Measurements from ENCODE around the gene HES5. TPM values are rescaled to one million over a fixed set of nuclear protein-coding genes. Genes with fewer than 3 reads are reported as not detected.

HES5 gene, protein sequence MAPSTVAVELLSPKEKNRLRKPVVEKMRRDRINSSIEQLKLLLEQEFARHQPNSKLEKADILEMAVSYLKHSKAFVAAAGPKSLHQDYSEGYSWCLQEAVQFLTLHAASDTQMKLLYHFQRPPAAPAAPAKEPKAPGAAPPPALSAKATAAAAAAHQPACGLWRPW
- total RNA-seq (2022; extraction: Qiagen RNA extraction) = not detected in 5 replicates

DNA sequence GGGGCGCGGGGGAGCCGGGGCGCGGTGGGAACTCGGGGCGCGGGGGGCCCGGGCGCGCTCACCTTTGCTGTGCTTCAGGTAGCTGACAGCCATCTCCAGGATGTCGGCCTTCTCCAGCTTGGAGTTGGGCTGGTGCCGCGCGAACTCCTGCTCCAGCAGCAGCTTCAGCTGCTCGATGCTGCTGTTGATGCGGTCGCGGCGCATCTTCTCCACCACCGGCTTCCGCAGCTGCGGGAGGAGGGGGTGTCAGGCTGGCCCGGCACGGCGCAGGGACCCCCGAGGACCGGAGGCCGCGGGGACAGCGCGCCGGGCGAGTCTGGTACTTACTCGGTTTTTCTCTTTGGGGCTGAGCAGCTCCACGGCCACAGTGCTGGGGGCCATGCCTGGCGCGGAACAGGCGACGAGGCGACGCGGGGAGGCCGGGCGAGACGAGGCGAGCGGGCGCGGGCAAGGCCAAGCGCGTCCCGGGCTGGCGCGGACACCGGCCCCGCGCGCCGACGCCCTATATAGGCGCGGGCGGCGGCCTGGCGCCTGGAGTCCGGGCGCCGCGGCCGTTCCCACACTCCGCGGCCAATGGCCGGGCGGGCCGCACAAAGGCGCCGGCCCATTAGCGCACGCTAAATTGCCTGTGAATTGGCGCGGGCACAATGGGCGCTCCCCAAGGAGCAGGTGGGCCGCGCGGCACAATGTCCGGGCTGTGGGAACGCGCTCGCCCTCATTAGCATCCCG, at the start of gene HES5:
HES5 (minus strand) TSS at position 480 of the 729 bp plus-strand sequence; CDS start at position 381, 99 bp downstream.

DNA sequence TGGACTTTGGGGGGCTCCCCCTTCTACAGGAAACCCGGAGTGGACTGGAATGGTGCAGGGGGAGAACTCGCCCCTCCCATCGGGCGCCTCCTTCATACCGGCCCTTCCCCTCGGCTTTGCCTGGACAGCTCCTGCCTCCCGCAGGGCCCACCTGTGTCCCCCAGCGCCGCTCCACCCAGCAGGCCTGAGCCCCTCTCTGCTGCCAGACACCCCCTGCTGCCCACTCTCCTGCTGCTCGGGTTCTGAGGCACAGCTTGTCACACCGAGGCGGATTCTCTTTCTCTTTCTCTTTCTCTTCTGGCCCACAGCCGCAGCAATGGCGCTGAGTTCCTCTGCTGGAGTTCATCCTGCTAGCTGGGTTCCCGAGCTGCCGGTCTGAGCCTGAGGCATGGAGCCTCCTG, 26.2 kb upstream of the HES5 start, which contains the start of gene TNFRSF14:
TNFRSF14 (plus strand) TSS at position 95 of the 401 bp plus-strand sequence; CDS start at position 389, 294 bp downstream.

DNA sequence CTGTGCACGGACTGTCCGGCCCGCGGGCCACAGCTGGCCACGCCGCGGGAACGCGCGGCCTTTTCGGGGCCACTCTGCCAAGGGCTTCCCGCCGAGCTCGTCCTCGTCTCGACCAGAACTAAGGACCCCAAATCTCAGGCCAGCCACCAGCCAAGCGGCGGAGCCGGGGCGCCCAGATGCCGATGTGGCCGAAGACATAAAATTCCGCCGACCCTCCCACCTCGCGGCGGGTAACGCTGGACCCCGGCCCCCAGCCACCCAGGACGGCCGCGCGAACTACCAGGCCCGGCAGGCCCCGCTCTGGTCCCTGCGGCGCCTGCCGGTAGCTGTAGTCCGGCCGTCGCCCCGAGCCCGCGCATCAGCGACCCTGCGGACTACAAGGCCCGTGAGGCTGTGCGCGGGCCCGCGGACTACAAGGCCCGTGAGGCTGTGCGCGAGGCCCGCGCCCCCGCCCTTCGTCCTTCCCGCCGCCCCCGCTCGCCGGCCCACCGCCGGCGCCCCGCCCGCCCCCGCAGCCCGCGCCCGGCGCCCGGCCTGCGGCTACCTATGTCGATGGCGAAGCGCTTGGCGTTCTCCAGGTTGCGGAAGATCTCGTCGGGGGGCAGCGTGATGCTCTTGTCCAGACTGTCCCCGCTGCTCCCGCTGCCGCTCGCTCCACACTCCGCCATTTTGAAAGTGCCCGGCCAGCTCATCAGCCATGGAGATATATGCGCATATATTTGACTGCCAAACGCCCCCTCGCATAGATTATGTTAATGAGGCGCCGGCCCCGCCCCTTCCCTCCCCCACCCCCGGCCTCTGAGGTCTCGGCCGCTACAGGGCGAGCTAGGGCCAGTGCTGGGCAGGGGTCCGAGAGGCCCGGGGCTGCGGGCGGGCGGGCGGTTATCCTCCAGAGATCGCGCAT, 3.9 kb downstream of the HES5 start, which contains the start of gene PANK4:
PANK4 (minus strand) TSS at position 677 of the 904 bp plus-strand sequence; CDS start at position 668, 9 bp downstream.

Other genes starting within 250 kb of the HES5 start
- 5.3 to 7.1 TPM (median 5.8 TPM) in 5 replicates for gene MORN1, start 138.7 kb downstream of the HES5 start, total RNA-seq (2022; extraction: Qiagen RNA extraction)
- gene RER1, start 138.4 kb downstream of the HES5 start, total RNA-seq (2022; extraction: Qiagen RNA extraction) = 98.5 to 135 TPM (median 120 TPM) in 5 replicates
- 20.0 to 26.3 TPM (median 24.8 TPM) in 5 replicates for gene PEX10, start 117.7 kb downstream of the HES5 start, total RNA-seq (2022; extraction: Qiagen RNA extraction)
- gene PLCH2, start 54.0 kb downstream of the HES5 start, total RNA-seq (2022; extraction: Qiagen RNA extraction) = 0.15 to 0.53 TPM (median 0.30 TPM) in 5 replicates
- 8.3 to 13.3 TPM (median 10.8 TPM) in 5 replicates for gene PANK4, start 3.7 kb downstream of the HES5 start, total RNA-seq (2022; extraction: Qiagen RNA extraction)
- gene TNFRSF14, start 26.1 kb upstream of the HES5 start, total RNA-seq (2022; extraction: Qiagen RNA extraction) = 0.10 to 0.27 TPM (median 0.10 TPM) in 3 of 5 replicates, not detected in the others
- 18.9 to 24.6 TPM (median 23.2 TPM) in 5 replicates for gene PRXL2B, start 56.5 kb upstream of the HES5 start, total RNA-seq (2022; extraction: Qiagen RNA extraction)
- gene MMEL1, start 102.8 kb upstream of the HES5 start, total RNA-seq (2022; extraction: Qiagen RNA extraction) = not detected in 5 replicates

Measured in A549 treated with Mapracorat at 1 μM for 4 hours (cell line).